HG03159 (cell line): ENCODE measurements around the gene DZANK1.
A peak's percentile ranks its signal among the peaks of the same experiment; 100 is the strongest.
"Not testable (repeated sequence)": the region's sequence is repeated elsewhere in the genome, so short reads cannot be mapped to it uniquely, and the experiment has no call there.

Experiments used
- ATAC-seq: cut with Tn5 transposase; IDR thresholded peaks from one replicate; pipeline ENCODE4 v1.9.1; 2021; ENCODE audit warnings: mild to moderate bottlenecking, moderate library complexity; ENCODE audit not compliant: unreplicated experiment

Gene DZANK1

GRCh38 chr20:18466894-18467730 lies at the start of gene DZANK1, which contains the start of gene POLR3F:
Gene DZANK1 (minus strand): TSS chr20:18467030. CDS start chr20:18465358, 1,672 bp downstream.
Gene POLR3F (plus strand): TSS chr20:18467390. CDS start chr20:18467507, 117 bp downstream.
- peak; percentile 97 for ATAC-seq

- no peak for ATAC-seq
These were observed 49.1 kb upstream of the DZANK1 start for GRCh38 chr20:18515973-18516372.

GRCh38 chr20:18514127-18514526 lies 47.3 kb upstream of the DZANK1 start:
- no peak for ATAC-seq

GRCh38 chr20:18513208-18513607 lies 46.4 kb upstream of the DZANK1 start:
- no peak for ATAC-seq

- no peak for ATAC-seq
These were observed 44.7 kb upstream of the DZANK1 start for GRCh38 chr20:18511571-18511970.

- peak; percentile 96 for ATAC-seq
These were observed 40.7 kb upstream of the DZANK1 start, which contains the start of gene SEC23B for GRCh38 chr20:18507218-18508191. Gene SEC23B (plus strand): TSS chr20:18507940. CDS start chr20:18510836, 2,896 bp downstream.

- ATAC-seq, result no peak
These were observed 39.9 kb upstream of the DZANK1 start for GRCh38 chr20:18506744-18507143.

- no peak for ATAC-seq
These were observed 37.7 kb upstream of the DZANK1 start for GRCh38 chr20:18504479-18505060.

GRCh38 chr20:18501672-18502071 lies 34.8 kb upstream of the DZANK1 start:
- not testable (repeated sequence) for ATAC-seq

- no peak for ATAC-seq
These were observed 30.8 kb upstream of the DZANK1 start for GRCh38 chr20:18497603-18498002.

GRCh38 chr20:18496740-18497592 lies 30.1 kb upstream of the DZANK1 start, which contains the start of gene RBBP9:
Gene RBBP9 (minus strand): TSS chr20:18497225. CDS start chr20:18497167, 58 bp downstream.
- peak; percentile 97 for ATAC-seq

- no peak for ATAC-seq
These were observed 29.2 kb upstream of the DZANK1 start for GRCh38 chr20:18496042-18496441.

GRCh38 chr20:18488301-18488700 lies 21.5 kb upstream of the DZANK1 start:
- no peak for ATAC-seq

- no peak for ATAC-seq
These were observed 14.8 kb upstream of the DZANK1 start for GRCh38 chr20:18481596-18481995.

- ATAC-seq, result no peak
These were observed 11.0 kb upstream of the DZANK1 start for GRCh38 chr20:18477821-18478220.

- no peak for ATAC-seq
These were observed 10.4 kb upstream of the DZANK1 start for GRCh38 chr20:18477218-18477617.

GRCh38 chr20:18466574-18466893 lies 296 bp downstream of the DZANK1 start:
- ATAC-seq, result peak; percentile 18

- ATAC-seq, result no peak
These were observed 1.2 kb downstream of the DZANK1 start for GRCh38 chr20:18465536-18466200.

GRCh38 chr20:18456600-18456999 lies 10.2 kb downstream of the DZANK1 start:
- no peak for ATAC-seq
